Cortex of kidney (tissue), 1 donor: ENCODE measurements around the gene TVP23B.
A peak's percentile ranks its signal among the peaks of the same experiment; 100 is the strongest.
"Not testable (repeated sequence)": the region's sequence is repeated elsewhere in the genome, so short reads cannot be mapped to it uniquely, and the experiment has no call there.

Experiments used
- DNase-seq: peaks from one replicate; lab custom pipeline; 2025; lab: John Stamatoyannopoulos, UW

Gene TVP23B

GRCh38 chr17:18780991-18781718, at the start of gene TVP23B:
TSS of gene TVP23B (plus strand) at chr17:18781183. CDS start at chr17:18781294, 111 bp downstream.
- DNase-seq, result peak; percentile 35

GRCh38 chr17:18732438-18732837, 48.5 kb upstream of the TVP23B start:
- not testable (repeated sequence) for DNase-seq

GRCh38 chr17:18733350-18733749, 47.6 kb upstream of the TVP23B start:
- not testable (repeated sequence) for DNase-seq

GRCh38 chr17:18739616-18740391, 41.2 kb upstream of the TVP23B start:
- DNase-seq, result not testable (repeated sequence)

DNA sequence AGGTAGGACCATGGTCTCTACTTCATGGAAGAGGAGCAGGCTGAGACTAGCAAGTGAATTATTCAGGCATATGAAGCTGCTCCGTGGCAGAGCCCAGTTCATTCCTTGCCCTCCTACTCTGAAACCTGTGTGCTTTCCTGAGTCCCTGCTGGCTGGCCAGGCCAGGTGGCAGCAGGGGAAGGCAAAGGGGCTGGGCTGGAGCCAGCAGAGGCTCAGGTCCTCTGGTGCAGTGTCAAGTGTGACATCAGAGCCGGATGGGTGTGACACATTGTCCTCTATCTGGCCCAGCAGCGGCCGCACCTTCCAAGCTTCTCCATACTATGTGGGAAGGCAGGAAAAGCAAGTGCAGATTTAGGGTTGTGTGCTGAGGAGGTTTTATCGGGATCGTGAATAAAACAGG, 39.8 kb upstream of the TVP23B start:
- DNase-seq, result not testable (repeated sequence)

DNA sequence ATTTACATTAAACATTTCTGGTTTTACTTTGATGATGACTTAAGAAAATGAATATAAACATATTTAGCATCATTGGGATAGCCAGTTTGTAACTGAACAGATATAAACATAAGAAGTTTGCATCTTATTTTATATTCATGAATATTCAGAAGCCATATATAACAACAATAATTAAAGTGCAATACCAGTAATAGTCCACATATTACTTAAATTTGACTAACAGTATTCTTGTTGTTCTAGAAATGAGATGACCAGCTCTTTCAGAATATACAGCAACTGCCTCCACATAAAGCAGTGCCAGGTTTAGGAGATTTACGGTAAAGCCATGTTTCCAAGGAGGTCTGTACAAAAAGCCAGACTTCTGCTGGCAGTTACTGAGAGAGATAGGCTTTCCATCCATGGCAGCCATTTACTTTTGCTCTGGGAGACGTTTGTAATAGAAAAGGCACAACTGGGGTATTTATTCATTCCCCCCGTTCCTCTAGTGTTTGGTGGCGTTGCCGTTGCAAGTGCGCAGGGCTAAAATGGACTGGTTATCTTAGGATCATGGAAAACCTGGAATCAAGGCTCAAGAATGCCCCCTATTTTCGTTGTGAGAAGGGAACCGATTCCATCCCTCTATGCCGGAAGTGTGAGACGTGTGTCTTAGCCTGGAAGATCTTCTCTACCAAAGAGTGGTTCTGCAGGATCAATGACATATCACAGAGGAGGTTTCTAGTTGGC, 37.1 kb upstream of the TVP23B start, which contains the start of gene FBXW10:
Gene FBXW10 (plus strand): TSS at position 356 of the 723 bp plus-strand sequence. CDS start 191 bp downstream, at position 547.
- DNase-seq, result not testable (repeated sequence)

DNA sequence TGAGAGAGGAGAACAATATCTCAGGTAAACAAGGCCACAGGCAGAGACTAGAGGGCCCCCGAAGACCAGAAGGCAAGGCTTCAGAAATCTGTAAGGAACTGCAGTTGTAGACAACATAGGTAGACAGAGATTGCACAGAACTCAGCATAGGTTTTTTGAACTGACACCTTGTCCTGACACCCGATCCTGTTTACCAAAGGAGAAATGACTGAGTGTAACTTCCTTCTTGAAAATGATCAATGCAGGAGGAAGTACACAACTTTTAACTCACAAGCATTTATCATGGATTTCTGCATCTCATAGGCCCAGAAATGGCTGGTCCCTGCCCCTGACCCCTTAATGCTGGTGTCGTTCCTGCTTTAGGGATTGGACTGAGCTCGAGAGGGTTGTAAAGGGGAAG, 36.3 kb upstream of the TVP23B start:
- DNase-seq, result not testable (repeated sequence)

- DNase-seq, result not testable (repeated sequence)
Observed at GRCh38 chr17:18746551-18746950, 34.4 kb upstream of the TVP23B start.

DNA sequence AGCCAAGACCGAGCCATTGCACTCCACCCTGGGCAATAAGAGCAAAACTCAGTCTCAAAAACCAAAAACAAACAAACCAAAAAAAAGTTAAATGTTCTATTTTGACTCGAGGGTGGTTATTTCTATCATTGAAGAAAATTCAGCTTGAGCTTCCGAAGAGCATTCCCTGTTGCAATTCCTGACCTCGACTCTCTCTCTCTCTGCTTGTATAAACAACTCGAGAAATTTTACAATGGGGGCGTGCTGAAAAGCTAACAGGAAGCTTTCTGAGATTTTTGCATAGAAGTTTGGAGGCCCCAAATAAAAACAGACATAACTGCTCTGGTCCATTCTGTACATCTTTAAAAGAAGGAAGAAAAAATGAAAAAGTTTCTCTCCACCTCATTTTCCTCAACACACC, 33.5 kb upstream of the TVP23B start:
- DNase-seq, result not testable (repeated sequence)

DNA sequence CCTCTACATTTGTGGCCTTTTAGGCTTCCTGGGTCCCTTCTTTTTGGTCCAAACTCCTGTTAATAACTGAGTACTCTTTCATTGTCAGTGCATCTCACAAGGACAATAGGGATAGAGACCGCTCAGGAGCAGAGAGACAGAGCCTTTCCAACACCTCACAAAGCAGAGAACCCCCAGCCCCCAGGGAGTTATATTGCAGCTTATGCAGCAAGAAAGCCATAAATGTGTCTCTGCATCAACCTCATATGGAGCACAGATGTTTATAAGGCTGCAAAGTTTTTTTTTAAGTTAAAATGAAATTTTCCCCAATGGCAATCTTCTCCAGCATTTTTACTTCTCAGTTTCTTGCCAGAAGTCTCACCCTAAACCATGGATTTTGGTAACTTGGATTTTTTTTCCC, 30.7 kb upstream of the TVP23B start:
- not testable (repeated sequence) for DNase-seq

DNA sequence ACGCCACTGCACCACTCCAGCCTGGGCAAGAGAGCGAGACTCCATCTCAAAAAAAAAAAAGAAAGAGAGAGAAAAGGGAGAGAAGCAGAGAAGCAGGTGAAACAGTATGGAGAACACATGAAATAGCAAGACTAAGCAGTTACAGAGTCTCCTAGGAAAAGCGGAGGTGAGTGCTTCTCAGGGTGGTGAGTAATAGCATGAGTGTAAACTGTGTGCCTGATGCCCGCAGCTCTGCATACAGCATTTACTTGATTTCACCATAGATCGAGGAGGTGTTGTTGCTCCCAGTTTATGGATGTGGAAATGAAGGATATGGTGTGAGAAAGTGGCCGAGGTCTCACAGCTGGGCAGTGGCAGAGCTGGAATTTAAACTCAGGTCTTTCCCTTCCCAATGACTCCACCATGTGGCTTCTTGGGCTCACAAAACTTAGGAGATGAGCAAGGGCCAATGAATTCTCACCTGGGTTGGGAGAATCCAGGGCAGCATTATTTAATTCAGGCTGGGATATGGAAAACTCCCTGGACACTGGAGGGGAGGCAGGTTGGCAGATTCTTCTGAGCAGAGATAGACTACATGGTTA, 27.1 kb upstream of the TVP23B start:
- not testable (repeated sequence) for DNase-seq

GRCh38 chr17:18755969-18756368, 25.0 kb upstream of the TVP23B start:
- not testable (repeated sequence) for DNase-seq

DNA sequence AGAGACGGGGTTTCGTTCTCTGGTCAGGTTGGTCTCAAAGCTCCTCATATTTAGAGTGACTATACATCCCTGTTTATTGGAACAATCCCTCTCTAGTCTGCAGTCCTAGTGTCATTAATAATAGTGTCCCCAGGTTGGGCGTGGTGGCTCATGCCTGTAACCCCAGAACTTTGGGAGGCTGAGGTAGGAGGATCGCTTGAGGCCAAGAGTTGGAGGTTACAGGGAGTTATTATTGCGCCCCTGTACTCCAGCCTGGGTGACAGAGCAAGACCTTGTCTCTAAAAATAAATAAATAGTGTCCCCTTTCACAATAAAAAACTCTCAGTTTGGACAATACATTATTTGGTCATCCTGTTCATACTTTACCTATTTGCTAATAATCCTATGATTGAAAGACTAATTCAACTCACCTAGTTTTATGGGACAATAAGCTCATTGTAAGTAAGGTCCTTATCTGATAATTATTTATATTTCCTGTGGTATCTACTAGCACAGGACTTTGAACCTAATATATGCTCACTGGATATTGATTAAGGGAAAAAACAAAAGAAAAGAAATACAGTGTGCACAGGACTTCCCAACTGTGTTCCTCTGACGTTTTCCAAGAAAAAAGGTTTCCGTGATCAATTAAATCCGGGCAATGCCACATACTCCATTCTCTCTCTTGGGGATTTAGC, 23.5 kb upstream of the TVP23B start:
- DNase-seq, result not testable (repeated sequence)

DNA sequence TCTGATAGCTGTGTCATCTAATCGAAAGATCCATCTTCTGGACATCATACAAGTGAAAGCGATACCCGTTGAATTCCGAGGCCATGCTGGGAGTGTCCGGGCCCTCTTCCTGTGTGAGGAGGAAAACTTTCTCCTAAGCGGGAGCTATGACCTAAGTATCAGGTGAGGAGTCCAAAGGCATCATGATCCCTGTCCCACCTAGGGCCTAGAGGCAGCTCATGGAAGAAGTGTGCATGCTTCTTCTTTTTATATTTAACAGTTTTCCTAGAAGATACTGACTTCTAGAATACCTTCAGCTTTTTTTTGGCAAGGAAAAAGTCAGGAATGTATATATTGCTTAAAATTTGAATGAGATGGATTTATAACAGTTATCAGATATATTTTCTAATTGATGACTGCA, 22.6 kb upstream of the TVP23B start:
- DNase-seq, result not testable (repeated sequence)

DNA sequence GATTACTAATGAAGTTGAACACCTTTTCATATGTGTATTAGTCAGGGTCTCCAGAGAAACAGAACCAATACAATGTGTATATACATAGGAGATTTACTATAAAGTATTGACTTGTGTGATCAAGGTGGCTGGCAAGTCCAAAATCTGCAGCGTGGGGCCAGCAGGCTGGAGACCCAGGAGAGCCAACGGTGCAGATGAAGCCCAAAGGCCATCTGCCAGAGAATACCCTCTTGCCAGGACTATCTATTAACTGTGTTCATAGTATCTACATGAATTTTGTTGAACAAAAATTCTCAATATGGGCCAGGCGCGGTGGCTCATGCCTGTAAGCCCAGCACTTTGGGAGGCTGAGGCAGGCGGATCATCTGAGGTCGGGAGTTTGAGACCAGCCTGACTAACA, 20.8 kb upstream of the TVP23B start:
- DNase-seq, result not testable (repeated sequence)

DNA sequence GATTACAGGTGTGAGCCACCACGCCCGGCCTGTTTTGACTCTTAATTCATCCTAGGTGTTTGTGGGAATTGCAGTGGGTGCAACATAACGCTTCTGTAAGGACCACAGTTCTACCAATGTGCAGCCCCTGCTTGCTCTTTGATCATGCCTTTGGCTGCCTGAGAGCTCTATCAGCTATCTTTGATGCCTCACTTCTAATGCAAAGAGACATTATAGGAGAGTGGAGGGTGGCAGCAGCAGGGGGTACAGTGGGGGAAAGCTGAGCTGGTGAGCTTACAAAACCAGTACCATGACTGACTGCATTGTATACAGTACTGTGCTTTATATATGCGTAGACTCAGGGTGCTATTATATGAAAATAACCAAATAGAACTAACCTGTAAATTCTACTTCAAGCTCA, 10.4 kb upstream of the TVP23B start:
- not testable (repeated sequence) for DNase-seq

GRCh38 chr17:18771066-18771465, 9.9 kb upstream of the TVP23B start:
- not testable (repeated sequence) for DNase-seq

- DNase-seq, result no peak
Observed at GRCh38 chr17:18772471-18772870, 8.5 kb upstream of the TVP23B start.

DNA sequence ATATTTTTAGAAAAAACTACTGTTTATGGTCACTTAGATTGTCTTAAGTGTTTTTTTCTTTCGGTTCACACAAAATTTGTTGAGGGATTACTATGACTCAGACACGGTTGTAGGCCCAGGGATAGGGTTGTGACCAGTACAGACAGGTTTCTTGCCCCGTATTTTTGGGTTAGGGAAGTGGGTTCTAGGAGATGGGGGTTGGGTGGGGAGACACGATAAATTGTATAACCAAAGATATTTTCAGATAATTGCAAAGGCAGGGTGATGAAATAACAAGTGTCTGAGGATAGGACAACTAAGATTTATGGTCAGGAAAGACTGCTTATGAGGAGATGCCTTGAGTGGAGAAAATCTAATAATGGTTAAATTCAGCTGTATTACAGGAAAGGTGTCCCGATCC, 822 bp downstream of the TVP23B start:
- DNase-seq, result not testable (repeated sequence)

GRCh38 chr17:18785933-18786332, 5.0 kb downstream of the TVP23B start:
- DNase-seq, result not testable (repeated sequence)

GRCh38 chr17:18786890-18787289, 5.9 kb downstream of the TVP23B start:
- not testable (repeated sequence) for DNase-seq
